Stimulated activated naive CD8-positive, alpha-beta T cell treated with anti-CD3 and anti-CD28 coated beads, Interleukin-15, Interleukin-2, amounts not matched to agents 100 U/mL and 50 U/mL, for 24 hours (primary cell): ENCODE measurements around the gene DPF3.

ENCODE experiments used
- ATAC-seq: fragments of 150-1000 bp; cut with Tn5 transposase; one replicate; pipeline ENCODE4 v1.10.0; 2021
- DNase-seq: peaks from one replicate; pipeline ENCODE4 v3.0.0; 2021

DPF3 gene

DNA sequence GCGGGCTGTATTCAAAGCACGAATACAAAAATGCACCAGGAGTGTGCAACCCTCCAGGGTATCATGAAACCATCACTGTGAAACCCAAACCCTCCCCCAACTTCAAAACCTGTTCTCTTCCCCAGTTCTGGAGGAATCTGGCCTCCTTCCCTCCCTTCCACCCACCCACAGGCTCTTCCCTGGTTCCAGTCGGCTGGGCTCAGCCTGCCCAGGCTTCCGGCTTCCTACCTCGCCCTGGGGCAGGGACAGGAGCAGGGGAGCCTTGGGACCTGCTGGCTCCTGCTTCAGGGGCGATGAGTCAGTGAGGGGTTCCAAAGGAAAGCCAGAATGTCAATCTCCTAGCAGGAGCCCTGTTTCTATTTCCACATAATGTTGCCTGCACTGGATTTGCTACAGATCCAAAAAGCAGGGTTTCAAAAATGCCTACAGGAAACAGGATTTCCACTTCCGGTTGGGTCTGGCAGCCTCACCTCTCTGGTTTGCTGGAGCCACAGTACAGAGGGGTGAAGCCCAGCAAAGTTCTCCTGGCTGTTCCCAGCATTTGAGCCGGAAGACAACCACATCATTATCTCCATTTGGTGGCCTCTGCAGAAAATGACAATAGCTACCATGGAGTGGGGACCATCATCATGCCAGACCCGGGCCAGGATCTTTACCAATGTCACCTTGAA is 278.3 kb downstream of the DPF3 start:
- no peak for ATAC-seq
- no peak for DNase-seq

DNA sequence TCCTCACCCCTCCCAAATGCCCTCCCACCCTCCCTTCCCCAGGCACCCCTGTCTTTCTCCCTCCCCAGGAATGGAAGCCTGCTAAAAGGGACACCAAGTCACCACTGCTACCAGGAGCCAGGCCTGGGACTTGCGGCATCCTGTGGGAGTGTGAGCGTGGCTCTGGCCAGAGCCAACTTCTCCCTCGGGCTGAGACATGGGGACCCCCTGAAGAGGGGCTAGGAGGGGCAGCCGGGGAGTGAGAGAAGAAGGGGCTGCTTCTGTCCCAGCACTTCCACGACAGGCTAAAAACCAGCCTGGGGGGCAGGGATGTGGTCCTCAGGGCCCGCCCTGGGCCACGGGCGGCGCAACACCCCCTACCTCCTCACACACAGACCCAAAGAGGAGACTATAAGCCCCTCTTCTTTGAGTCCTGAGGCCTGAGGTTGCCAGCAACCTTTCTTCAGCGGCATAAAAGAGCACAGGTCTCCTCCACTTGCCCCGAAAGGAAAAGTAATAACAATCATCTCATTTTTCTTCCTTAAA is 278.9 kb downstream of the DPF3 start:
- DNase-seq (no peak), ATAC-seq (no peak)

DNA sequence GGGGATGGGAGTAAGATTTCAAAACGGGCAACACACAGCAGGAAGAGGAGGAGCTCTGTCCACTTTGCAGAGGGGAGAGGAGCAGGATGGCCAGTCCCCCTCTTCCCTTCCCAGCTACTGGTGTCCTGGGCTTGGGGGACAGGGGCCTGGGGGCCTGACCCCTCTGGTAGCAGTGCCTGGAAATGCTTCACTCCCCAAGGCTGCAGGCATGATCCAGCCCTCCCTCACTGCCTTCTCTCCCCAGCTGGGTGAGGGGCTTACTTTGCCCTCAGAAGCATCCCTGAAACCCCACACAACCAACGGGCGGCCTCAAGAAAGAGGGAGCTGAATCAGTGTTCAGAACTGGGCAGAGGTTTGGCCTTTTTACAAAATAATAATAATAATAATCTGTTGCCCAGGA is 279.5 kb downstream of the DPF3 start:
- DNase-seq (no peak), ATAC-seq (no peak)

DNA sequence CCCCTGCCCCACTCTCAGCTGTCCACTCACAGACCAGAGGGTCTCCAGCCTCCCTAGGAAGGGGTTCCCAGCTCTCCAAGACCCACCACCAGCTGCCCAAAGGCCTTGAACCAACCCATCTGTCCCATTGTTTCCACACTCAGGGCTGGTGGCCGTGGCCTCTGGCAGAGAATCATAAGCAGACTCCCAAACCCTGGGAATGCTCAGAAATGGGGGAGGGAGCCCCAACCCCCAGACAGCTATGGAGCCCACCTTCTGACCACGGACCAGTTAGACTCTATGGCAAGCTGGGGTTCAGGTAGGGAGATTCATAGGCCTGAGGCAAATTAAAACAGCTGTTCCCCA is 280.0 kb downstream of the DPF3 start:
- ATAC-seq (no peak), DNase-seq (no peak)

DNA sequence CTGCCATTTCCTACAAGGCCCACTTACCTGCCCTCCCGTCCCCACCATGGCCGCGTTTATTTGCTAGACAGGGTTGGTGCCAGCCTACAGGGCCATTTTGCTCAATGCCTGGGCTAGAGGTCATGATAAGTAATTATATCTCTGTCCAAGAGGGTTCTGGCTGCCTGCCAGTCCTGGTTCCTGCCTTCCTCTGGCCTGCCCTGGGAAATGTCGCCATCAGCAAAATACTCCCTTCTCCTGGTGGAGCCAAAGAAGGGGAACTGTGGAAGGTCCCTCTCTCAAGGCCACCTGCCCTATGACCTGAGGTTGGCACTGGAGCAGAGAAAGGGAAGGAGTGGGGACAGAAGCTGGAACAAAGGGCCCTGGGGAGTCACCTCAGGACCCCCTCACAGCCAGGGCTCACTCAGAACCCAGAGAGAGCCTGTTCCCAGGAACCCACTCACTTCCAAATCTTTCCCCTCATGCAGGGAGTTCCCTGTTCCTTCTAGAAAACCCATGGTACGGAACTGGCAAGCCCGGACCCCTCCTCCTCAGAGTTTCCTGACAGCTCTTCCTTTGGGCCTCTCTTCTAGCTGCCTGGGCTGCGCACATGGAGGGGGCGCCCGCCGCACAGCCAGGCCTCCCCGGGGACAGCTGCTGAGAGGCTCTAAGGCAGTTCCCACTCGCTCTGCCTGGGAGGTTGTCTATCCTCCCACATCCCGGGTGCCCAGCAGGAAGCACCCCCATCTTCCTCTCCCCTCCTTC is 280.5 kb downstream of the DPF3 start:
- no peak for ATAC-seq
- DNase-seq = no peak

DNA sequence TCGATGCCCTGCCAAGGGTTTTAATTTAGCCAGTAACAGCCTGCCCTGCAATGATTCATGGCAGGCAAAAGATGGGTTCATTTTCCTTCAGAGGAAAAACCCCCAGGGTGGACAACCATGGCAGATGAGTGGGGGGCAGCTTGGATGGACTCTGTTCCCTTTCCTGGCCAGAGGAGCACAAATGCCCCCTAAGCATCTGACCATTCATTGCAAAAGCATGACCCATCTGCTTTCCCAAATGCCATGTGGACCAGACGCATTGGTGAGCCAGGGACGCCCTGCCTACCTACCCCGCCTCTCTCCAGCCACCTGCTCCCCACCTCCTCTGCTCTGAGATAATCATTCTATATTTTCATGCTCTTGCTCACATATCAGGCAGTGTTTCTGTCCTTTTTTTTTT is 281.9 kb downstream of the DPF3 start:
- ATAC-seq = no peak
- DNase-seq = no peak

DNA sequence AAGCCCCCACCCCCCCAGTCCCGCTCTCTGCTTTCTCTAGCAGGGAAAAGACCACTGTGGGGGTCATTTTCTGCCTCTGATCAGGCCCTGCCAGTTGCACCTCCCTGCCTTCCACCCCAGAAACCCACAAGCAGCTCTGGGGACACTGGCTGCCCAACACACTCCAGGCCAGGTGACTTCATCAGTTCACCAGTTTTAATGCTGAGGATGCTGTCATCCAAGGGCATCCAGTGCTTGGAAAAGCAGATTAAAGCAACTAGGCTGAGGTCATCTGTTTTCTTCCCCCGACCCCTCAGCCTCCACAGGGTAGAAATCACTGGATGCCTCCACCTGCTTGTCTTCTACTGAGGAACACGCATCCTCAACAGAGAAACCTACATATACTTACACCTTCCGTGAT is 282.4 kb downstream of the DPF3 start:
- DNase-seq = no peak

DNA sequence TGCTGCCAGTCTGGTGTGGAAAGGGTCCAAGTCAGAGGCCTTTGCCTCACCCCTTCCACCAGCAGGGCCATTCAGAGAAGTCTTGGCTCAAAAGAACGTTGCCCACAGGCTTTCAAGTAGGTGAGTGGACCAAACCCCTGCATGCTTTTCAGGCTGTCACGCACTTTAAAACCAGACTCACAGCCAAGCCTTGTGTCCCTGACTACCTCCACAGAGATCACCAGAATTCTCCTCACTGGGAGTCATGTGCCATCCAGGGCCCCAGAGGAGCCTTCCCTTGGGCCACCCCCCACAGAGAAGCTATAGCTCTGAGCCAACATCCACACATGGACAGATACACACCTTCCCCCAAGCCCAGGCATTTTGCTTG is 283.1 kb downstream of the DPF3 start:
- peak; percentile 0 for DNase-seq
- no peak for ATAC-seq

More for the DNA sequence above, 282.4 kb downstream of the DPF3 start:
- ATAC-seq = no peak

DNA sequence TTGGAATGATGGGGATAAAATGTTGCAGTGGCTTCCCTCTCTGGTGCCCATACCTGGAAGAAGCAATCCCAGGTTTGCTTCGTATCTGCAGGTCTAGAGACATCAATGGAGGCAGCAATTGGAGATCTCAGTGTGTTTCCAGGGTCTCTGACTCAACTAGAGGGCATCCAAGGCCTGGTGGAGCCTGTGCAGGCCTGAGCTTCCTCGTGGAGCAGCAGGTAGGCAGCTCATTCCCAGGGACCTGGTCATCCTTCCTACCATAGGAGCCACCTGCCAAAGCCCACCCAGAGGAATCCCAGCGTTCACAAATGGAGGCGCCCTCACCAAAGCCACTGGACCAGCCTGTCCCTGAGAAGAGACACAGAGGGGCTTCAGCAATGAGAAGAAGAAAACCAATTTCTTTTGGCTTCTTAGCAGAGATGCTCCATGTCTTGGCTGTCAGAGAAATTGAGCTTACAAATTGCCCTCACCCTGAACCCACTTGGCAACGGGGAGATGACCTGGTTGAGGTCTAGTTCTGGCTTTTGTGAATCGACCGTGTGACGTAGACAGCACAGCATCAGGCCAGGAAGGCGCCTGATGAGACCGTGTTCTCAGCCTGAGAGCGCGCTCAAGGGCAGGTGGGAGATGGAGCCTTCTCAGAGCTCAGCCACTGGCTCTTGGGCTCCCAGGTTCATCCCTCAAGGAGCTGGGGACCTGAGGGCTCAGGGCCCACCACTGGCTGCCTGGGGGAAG is 283.6 kb downstream of the DPF3 start:
- no peak for ATAC-seq
- no peak for DNase-seq

DNA sequence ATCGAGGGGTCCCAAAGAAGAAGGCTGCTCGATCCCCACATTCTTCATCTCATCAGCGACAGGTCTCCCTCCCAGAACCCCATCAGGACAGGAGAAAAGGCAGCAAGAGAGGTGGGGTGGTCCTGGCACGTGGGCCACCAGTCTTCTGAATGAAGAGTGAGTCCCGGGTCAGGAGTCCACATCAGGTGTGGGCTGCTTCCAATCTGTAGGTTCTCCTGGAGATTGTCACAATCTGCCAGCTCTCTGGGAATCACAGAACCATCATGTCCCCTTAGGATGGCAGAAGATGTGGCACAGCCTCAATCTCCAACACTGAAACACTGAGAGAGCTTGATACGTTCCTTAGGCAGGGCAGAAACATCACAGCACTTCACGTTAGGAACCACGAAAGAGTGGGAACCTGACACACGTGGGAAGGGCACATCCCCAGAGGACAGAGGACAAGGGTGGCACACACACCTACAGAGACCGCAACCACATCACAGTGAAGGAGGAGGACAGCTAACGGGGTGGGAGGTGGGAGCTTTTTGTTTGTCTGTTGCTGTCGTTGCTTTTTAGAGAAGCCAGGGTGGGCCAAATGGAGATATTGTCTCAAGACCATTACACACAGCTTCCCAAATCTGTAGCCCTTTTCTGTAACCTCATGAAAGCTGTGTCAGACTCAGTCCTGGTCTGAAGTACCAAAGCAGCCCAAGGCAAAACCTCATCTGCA is 284.5 kb downstream of the DPF3 start:
- no peak for DNase-seq
- no peak for ATAC-seq

DNA sequence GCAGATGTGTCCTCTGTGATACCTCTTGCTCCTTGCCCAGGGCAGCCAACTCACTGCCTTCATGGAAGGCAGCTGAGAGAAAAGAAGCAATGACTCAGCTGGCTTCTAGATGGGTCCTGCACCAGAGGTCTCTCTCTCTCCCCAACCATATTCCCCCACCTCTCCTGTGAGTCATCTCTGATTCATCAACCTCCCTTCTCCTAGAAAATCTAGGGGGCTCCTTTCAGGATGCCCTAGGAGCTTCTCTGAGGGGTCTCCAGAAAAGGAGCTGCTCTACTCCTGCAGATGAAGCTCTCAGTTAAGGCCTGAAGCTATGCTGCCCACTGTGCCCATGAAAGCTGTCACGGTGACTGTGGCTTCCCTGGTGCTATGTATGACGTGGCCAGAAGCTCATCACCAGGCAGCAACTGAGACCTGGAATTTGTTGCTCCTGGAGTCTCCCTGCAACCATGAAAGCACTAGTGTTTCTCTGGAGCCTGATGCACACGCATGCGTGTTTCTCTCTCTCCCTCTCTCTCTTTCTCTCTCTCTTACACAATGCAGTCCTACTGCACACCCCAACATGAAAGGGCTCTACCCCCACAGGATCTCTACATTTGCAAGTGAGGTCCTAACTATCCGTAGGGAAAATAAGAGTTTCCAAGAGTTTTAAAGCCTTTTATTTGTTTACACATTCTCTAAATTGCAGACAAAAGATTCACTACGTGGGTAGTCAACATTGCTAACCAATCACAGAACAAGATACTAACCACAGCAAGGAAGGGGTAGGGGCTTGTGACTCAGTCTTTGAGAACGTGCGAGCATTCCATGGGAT is 285.3 kb downstream of the DPF3 start:
- DNase-seq (no peak), ATAC-seq (no peak)

DNA sequence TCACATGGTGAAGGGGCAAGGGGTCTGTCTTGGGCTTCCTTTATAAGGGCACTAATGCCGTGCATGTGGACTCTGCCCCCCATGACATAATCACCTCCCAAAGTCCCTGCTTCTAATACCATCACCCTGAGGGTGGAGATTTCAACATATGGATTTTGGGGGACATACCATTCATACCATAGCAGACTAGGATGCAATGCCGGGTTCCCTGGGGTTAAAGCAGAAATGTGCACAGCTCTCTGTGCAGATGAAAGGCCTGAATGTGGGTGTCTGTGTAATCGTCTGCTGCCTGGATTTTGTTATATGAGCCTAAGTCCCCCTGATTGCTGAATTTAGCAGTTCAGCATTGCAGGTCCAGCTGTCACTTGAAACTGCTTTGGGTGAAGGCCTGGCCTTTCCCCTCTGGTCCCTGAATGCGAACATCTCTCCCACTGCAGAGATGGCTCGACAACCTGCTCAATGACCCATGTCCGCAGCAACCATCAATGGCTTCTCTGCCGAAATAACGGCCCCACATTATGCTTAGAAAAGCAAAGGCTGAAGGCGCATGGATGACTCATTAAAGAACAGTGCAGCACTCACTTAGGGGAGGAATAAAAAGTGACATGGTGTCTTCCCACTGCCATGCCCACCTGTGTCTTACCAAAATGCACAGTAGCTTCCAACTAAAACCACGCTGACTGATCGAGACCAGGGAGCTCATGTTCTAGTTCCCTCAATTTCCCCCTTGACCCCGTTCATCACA is 286.3 kb downstream of the DPF3 start:
- DNase-seq = no peak
- no peak for ATAC-seq

DNA sequence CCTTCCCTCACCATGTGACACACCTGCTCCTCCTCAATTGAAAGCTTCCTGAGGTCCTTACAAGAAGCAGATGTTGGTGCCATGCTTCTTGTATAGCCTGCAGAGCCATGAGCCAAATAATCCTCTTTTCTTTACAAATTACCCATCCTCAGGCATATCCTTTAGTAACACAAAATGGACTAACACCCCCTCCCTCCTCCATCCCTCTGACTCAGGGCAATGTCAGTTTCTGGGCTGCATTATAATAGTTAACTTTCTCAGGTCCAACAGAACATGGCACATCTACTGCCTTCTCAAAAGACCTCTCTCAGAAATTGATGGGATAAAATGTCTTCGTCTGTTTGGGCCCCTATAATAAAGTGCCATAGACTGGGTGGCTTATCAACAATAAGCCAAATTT is 287.0 kb downstream of the DPF3 start:
- ATAC-seq (no peak), DNase-seq (no peak)

DNA sequence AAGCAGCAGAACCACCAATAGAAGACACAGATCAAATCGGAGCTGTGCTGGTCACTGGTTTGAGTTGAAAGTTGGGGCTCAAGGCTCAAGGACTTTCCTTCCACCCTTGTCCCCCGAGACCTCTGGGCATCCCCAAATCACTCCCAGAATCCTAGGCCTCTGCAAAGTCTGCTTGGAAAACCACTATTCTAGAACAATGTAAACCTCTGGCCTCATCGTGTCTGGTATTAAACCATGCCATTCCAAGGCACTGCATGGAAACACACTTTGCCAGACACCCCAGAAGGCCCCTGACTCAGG is 288.0 kb downstream of the DPF3 start:
- ATAC-seq (no peak), DNase-seq (no peak)

DNA sequence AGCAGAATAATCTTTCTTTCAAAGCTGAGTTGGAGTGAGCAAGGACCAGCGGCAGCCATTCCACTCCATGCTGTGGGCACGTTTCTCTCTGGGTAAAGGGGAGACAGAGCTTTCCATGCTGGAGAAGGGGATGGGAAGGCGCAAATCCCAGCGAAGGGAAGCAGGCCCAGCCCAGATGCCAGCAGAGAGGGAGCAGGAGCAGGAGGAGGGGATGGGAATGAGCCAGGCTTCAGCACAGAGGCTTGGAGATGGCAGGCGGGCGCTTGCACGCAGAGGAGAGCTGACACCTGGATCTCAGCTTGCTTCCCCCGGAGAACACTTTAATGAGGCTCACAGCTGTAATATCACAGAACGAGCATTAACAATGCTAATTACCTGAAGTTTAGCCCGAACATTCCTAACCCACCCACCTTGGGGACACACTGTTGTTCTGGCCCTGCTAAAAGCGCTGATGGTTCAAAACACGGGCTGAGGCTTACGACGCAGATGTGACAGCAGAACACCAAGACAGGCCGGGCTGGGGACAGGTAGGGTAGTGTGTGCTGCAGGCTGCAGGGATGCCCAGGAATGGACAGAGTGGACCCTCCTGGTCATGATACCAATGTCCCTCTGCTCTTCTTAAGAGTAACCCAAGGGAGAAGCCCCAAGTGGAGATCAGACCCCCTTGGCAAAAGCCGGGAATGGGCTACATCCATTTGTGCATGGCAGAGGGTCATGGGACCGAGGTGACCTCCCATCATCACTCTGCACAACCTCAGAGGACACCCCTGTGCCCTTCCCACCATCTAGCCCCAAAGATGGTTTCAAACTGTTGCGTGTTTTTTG is 288.6 kb downstream of the DPF3 start:
- ATAC-seq = no peak

DNA sequence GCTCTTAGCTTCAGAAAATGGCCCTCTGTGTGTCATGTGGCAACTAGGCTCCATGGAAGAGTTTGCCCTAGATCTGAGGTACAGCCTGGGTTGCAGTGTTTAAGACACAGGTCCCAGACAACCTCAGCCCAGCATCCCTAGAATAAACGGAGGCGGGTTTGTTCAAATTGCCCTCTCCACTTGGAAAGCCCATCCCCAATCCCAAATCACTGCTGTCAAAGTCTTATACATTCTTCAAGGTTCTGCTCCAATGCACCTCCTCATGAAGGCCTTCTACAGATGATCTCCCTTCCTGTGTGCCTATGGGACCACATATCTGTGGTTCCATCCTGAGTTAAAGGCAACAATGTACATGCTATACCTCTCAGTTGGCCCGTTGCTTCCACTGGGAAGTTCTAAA is 289.8 kb downstream of the DPF3 start:
- DNase-seq = no peak
- ATAC-seq = no peak

More for the DNA sequence above, 288.6 kb downstream of the DPF3 start:
- no peak for DNase-seq

DNA sequence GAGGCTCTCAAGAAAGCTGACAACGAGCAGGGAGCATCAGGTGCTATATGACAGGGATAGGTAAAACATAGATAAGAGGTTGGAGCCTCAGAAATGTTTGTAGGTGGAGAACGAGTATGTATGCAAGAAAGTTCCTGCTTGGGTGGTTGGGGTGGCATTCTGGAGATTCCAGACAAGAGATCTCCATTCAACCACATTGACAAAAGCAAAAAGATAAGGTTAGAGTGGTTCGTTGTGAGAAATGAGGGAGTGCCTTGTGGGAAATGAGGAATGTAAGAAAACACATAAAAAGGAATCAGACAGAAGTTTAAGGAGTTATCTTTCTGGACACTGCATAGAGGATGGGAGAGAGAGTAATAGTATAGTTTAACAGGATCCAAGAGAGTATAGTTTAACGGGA is 290.3 kb downstream of the DPF3 start:
- ATAC-seq = no peak
- DNase-seq = no peak

DNA sequence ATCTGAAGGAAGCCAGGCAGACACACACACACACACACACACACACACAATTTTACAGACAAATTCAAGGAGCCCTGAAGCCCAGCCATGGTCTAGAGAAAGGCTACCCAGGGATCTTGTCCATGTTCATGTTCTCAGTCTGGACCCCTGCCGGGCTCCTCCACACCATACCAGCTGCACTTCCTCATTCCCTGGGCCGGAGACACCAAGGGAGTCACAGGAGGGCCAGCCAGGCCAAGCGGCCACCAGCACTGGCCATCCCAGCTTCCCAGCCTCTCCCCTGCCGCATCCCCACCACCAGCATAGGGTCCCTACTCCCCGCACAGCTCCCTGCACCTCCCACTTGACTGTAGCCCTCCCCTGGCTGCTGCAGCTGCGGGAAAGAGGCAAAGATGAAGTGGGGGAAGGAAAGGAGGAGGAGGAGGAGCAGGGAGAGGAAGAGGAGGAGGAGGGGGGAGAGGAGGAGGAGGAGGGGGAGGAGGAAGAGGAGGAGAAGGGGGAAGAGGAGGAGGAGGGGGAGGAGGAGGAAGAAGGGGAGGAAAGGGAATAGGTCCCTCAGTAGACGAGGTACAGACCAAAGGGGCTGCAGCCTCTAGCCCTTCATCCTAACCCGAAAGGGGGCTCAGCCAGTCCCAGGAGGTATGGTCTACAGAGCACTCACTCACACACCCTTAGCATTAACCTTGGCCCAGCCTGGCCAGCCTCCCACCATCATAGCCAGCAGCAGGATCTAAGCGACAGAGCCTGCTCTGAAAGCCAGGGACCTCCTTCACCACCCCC is 293.2 kb downstream of the DPF3 start:
- DNase-seq (no peak), ATAC-seq (no peak)
